H1 (cell line): ENCODE results near the gene NT5DC3. TPM values are rescaled to one million over a fixed set of nuclear protein-coding genes. Genes with fewer than 3 reads are reported as not detected.
A peak's percentile ranks its signal among the peaks of the same experiment; 100 is the strongest.

Experiments used
- CTCF ChIA-PET: fragments of 300-600 bp; sonication (Branson Sonifier 250); formaldehyde crosslinking; loops from one replicate; lab custom pipeline; 2021; ENCODE audit not compliant: partially characterized antibody; lab: Charles Lee
- POLR2A ChIA-PET: fragments of 300-600 bp; sonication (Branson Sonifier 250); formaldehyde crosslinking; loops from one replicate; lab custom pipeline; 2021; ENCODE audit warnings: inconsistent platforms; ENCODE audit not compliant: partially characterized antibody; lab: Charles Lee
- DNase-seq, 2 experiments: peaks; one replicate each; pipeline versions ENCODE4 v3.0.0 to v3.0.0-alpha.2; 2010 to 2022; ENCODE audit warnings: low spot score in 2 of 2, low read depth in 1 of 2, mixed read lengths in 1 of 2
- FAIRE-seq: peaks from 2 replicates; lab custom pipeline; 2011; peaks lifted over from hg19 to GRCh38; lab: Jason Lieb, UNC
- H2AFZ ChIP-seq: 2 replicates; pipeline ENCODE4 v1.8.1; 2012; ENCODE audit warnings: low read length, inconsistent platforms
- H2AK5ac ChIP-seq: 2 replicates; pipeline ENCODE4 v1.6.1; 2013; ENCODE audit warnings: low read depth, low read length
- H2BK120ac ChIP-seq: replicated peaks from 2 replicates; pipeline ENCODE3; 2013; ENCODE audit warnings: low read depth, low read length, inconsistent platforms
- H2BK12ac ChIP-seq: 2 replicates; pipeline ENCODE4 v1.6.1; 2013; ENCODE audit warnings: low read depth, low read length
- H2BK15ac ChIP-seq: 2 replicates; pipeline ENCODE4 v1.6.1; 2013; ENCODE audit warnings: low read length
- H2BK20ac ChIP-seq: 2 replicates; pipeline ENCODE4 v1.6.1; 2013; ENCODE audit warnings: low read length
- H2BK5ac ChIP-seq: 2 replicates; pipeline ENCODE4 v1.6.1; 2013; ENCODE audit warnings: low read depth, low read length
- H3K14ac ChIP-seq: 2 replicates; pipeline ENCODE4 v1.6.1; 2013; ENCODE audit warnings: inconsistent platforms; ENCODE audit not compliant: insufficient read length
- H3K18ac ChIP-seq: 2 replicates; pipeline ENCODE4 v1.6.1; 2013; ENCODE audit warnings: low read length; ENCODE audit errors: extremely low read depth
- H3K23ac ChIP-seq: 2 replicates; pipeline ENCODE4 v1.6.1; 2013; ENCODE audit warnings: inconsistent platforms; ENCODE audit not compliant: insufficient read length
- H3K23me2 ChIP-seq: 2 replicates; pipeline ENCODE4 v1.6.1; 2013; ENCODE audit warnings: low read depth, low read length
- H3K27ac ChIP-seq: 2 replicates; pipeline ENCODE4 v1.6.1; 2011; ENCODE audit warnings: low read depth, low read length, inconsistent platforms
- H3K27me3 ChIP-seq, 4 experiments: replicated peaks in 1 of 4; 1 replicate in 1 of 4; 2 replicates in 3 of 4; pipeline versions ENCODE4 v1.6.1 to v1.8.1; 2011 to 2013; ENCODE audit warnings: low read length in 3 of 4, mild to moderate bottlenecking in 3 of 4, inconsistent platforms in 2 of 4, mixed read lengths in 2 of 4, moderate library complexity in 1 of 4; ENCODE audit not compliant: control insufficient read depth in 3 of 4, insufficient read depth in 3 of 4; ENCODE audit errors: extremely low read depth in 1 of 4
- H3K36me3 ChIP-seq, 4 experiments: 2 replicates each; pipeline versions ENCODE4 v1.6.1 to v1.8.1; 2011 to 2013; ENCODE audit warnings: mild to moderate bottlenecking in 4 of 4, low read length in 3 of 4, moderate library complexity in 2 of 4, control low read depth in 1 of 4, inconsistent platforms in 1 of 4; ENCODE audit not compliant: insufficient read depth in 4 of 4, control insufficient read depth in 2 of 4
- H3K4ac ChIP-seq: replicated peaks from 2 replicates; pipeline ENCODE3; 2013; ENCODE audit warnings: low read length, low read depth, mixed read lengths, inconsistent platforms; ENCODE audit not compliant: insufficient read length
- H3K4me1 ChIP-seq, 4 experiments: replicated peaks in 1 of 4; 1 replicate in 1 of 4; 2 replicates in 3 of 4; pipeline versions ENCODE4 v1.6.1 to v1.8.1; 2011 to 2013; ENCODE audit warnings: low read length in 3 of 4, inconsistent platforms in 2 of 4, mixed read lengths in 1 of 4; ENCODE audit not compliant: insufficient read depth in 4 of 4, control insufficient read depth in 3 of 4
- H3K4me2 ChIP-seq, 2 experiments: 2 replicates each; pipeline versions ENCODE4 v1.6.1 to v1.8.1; 2011 to 2013; ENCODE audit warnings: low read depth in 2 of 2, low read length in 2 of 2, control low read depth in 1 of 2, inconsistent platforms in 1 of 2, mild to moderate bottlenecking in 1 of 2; ENCODE audit not compliant: insufficient read depth in 1 of 2
- H3K4me3 ChIP-seq, 4 experiments: fragments of 200-600, 300-600 bp in 1 of 4; sonication (generic), shearing (Covaris generic), sonication (Bioruptor Twin) in 1 of 4; 2 replicates each; pipeline versions ENCODE4 v1.5.1 to v1.8.1; 2011 to 2016; ENCODE audit warnings: low read length in 4 of 4, low read depth in 3 of 4, control low read depth in 2 of 4, inconsistent platforms in 2 of 4, mild to moderate bottlenecking in 2 of 4, mixed read lengths in 1 of 4, moderate library complexity in 1 of 4; ENCODE audit not compliant: insufficient read depth in 2 of 4; ENCODE audit errors: extremely low read depth in 1 of 4
- H3K56ac ChIP-seq: replicated peaks from 2 replicates; pipeline ENCODE3; 2013; ENCODE audit warnings: low read depth, mild to moderate bottlenecking, mixed read lengths, low read length, inconsistent platforms; ENCODE audit not compliant: insufficient read length
- H3K79me1 ChIP-seq: 2 replicates; pipeline ENCODE4 v1.6.1; 2013; ENCODE audit warnings: low read depth, low read length, control low read depth
- H3K79me2 ChIP-seq, 2 experiments: 2 replicates each; pipeline versions ENCODE4 v1.6.1 to v1.8.1; 2012 to 2013; ENCODE audit warnings: low read length in 2 of 2, mild to moderate bottlenecking in 2 of 2, inconsistent platforms in 1 of 2; ENCODE audit not compliant: insufficient read depth in 2 of 2, control insufficient read depth in 1 of 2
- H3K9ac ChIP-seq, 4 experiments: replicated peaks in 1 of 4; 1 replicate in 1 of 4; 2 replicates in 3 of 4; pipeline versions ENCODE4 v1.6.1 to v1.8.1; 2011 to 2013; ENCODE audit warnings: low read depth in 3 of 4, low read length in 3 of 4, control low read depth in 2 of 4, mild to moderate bottlenecking in 2 of 4, moderate library complexity in 2 of 4, inconsistent platforms in 1 of 4; ENCODE audit errors: extremely low read depth in 1 of 4
- H3K9me3 ChIP-seq, 2 experiments: 2 replicates each; pipeline versions ENCODE4 v1.6.1 to v1.8.1; 2012 to 2013; ENCODE audit warnings: mild to moderate bottlenecking in 2 of 2, moderate library complexity in 2 of 2, control low read depth in 1 of 2, inconsistent platforms in 1 of 2, low read depth in 1 of 2, low read length in 1 of 2, mixed read lengths in 1 of 2; ENCODE audit not compliant: insufficient read depth in 2 of 2
- H4K20me1 ChIP-seq, 2 experiments: replicated peaks in 1 of 2; 2 replicates each; pipeline versions ENCODE3 to v1.8.1; 2011 to 2013; ENCODE audit warnings: inconsistent platforms in 2 of 2, low read length in 2 of 2, mild to moderate bottlenecking in 1 of 2; ENCODE audit not compliant: insufficient read depth in 2 of 2, control insufficient read depth in 1 of 2
- H4K5ac ChIP-seq: 2 replicates; pipeline ENCODE4 v1.6.1; 2013; ENCODE audit warnings: low read length, low read depth, mixed read lengths, inconsistent platforms; ENCODE audit not compliant: insufficient read length
- H4K8ac ChIP-seq: 2 replicates; pipeline ENCODE4 v1.8.0; 2013; ENCODE audit warnings: mild to moderate bottlenecking, moderate library complexity, low read length, inconsistent platforms; ENCODE audit not compliant: insufficient read depth; ENCODE audit errors: extremely low read depth
- H4K91ac ChIP-seq: replicated peaks from 2 replicates; pipeline ENCODE3; 2013; ENCODE audit warnings: low read length, mixed read lengths, inconsistent platforms; ENCODE audit not compliant: insufficient read length
- ASH2L ChIP-seq: fragments of 200-600, 300-600 bp; sonication (generic); IDR thresholded peaks from one replicate; pipeline ENCODE4 v1.7.1; 2017; ENCODE audit warnings: low read length
- CHD1 ChIP-seq: IDR thresholded peaks from 2 replicates; pipeline ENCODE4 v1.6.1; 2012; ENCODE audit warnings: low read depth, low read length, improper control_type of control experiment
- CREB1 ChIP-seq: IDR thresholded peaks from 2 replicates; pipeline ENCODE4 v1.6.1; 2012; ENCODE audit warnings: inconsistent platforms
- CTBP2 ChIP-seq: IDR thresholded peaks from 2 replicates; pipeline ENCODE4 v1.7.0; 2011; ENCODE audit warnings: borderline replicate concordance, mild to moderate bottlenecking, moderate library complexity, mixed read lengths, low read length; ENCODE audit not compliant: insufficient read depth, insufficient read length
- E2F6 ChIP-seq: IDR thresholded peaks from 2 replicates; pipeline ENCODE4 v1.6.1; 2012; ENCODE audit warnings: inconsistent platforms
- HDAC2 ChIP-seq, 2 experiments: fragments of 300-600 bp in 1 of 2; sonication (generic) in 1 of 2; IDR thresholded peaks; 2 replicates each; pipeline ENCODE4 v1.6.1; 2011 to 2012; ENCODE audit warnings: low read depth in 2 of 2, low read length in 2 of 2, mild to moderate bottlenecking in 2 of 2, moderate library complexity in 2 of 2, borderline replicate concordance in 1 of 2, inconsistent platforms in 1 of 2
- JUND ChIP-seq: IDR thresholded peaks from 2 replicates; pipeline ENCODE4 v1.6.1; 2011; ENCODE audit warnings: mild to moderate bottlenecking, improper control_type of control experiment, low read length
- KDM5A ChIP-seq: fragments of 200-600 bp; IDR thresholded peaks from 2 replicates; pipeline ENCODE4 v1.7.1; 2012; ENCODE audit warnings: mild to moderate bottlenecking, low read length, inconsistent platforms, mixed read lengths
- RAD21 ChIP-seq, 2 experiments: IDR thresholded peaks in 1 of 2; conservative IDR thresholded peaks in 1 of 2; 2 replicates each; pipeline ENCODE4 v1.6.1; 2011; ENCODE audit warnings: low read depth in 2 of 2, low read length in 2 of 2, improper control_type of control experiment in 1 of 2, inconsistent platforms in 1 of 2, mild to moderate bottlenecking in 1 of 2, moderate library complexity in 1 of 2
- RFX5 ChIP-seq: IDR thresholded peaks from 2 replicates; pipeline ENCODE4 v1.6.1; 2011; ENCODE audit warnings: low read depth, low read length, improper control_type of control experiment, borderline replicate concordance
- SIN3A ChIP-seq, 2 experiments: IDR thresholded peaks in 1 of 2; conservative IDR thresholded peaks in 1 of 2; 2 replicates each; pipeline ENCODE4 v1.6.1; 2011 to 2012; ENCODE audit warnings: low read length in 2 of 2, improper control_type of control experiment in 1 of 2, low read depth in 1 of 2, mild to moderate bottlenecking in 1 of 2
- SIRT6 ChIP-seq: IDR thresholded peaks from one replicate; pipeline ENCODE4 v1.7.1; 2012; ENCODE audit warnings: low read length, inconsistent platforms
- SP1 ChIP-seq: IDR thresholded peaks from 2 replicates; pipeline ENCODE4 v1.6.1; 2011; ENCODE audit warnings: low read depth, low read length
- SP4 ChIP-seq: IDR thresholded peaks from 2 replicates; pipeline ENCODE4 v1.6.1; 2012; ENCODE audit warnings: low read length, inconsistent platforms
- WGBS, 2 experiments: shearing (Covaris generic) in 1 of 2; methylation state at CpG; one replicate each; pipeline versions ENCODE4 v1.1.6 to v1.1.7; 2013 to 2015; ENCODE audit warnings: low lambda C conversion rate in 2 of 2, mixed read lengths in 2 of 2, inconsistent platforms in 1 of 2, low coverage in 1 of 2, missing lambda C conversion rate in 1 of 2; ENCODE audit not compliant: insufficient replicate concordance in 2 of 2, insufficient coverage in 1 of 2, insufficient read length in 1 of 2; ENCODE audit errors: extremely low coverage in 1 of 2, missing lambda C conversion rate in 1 of 2; 5-methylcytosine and 5-hydroxymethylcytosine counted together
- polyA plus RNA-seq, 7 experiments: library from polyadenylated mRNA; depleted of rRNA in 3 of 7; stranded (reverse) in 5 of 7; unstranded in 2 of 7; fragments of >200 nt in 5 of 7; fragments of 200-250 nt in 2 of 7; gene quantifications; 1 replicate in 5 of 7; 2 replicates in 1 of 7; 4 replicates in 1 of 7; pipeline versions ENCODE4 v1.2.1 to v1.2.3, GENCODE V29; 2011 to 2013; ENCODE audit warnings: missing spikeins in 2 of 7, mixed read lengths in 2 of 7
- total RNA-seq: library from RNA; stranded (reverse); fragmentation: NEBNext Ultra II Directional; extraction: Animal tissue kit (Norgen Biotek cat#: 25700); gene quantifications from 2 replicates; pipeline ENCODE4 v1.2.1, GENCODE V29; 2021

Gene NT5DC3
- total and polyA plus RNA-seq, 2 of the 8 experiments (the other 6 are each of a cell fraction or from before 2014, with no cell fraction given), result 5.4 to 14.8 TPM

DNA sequence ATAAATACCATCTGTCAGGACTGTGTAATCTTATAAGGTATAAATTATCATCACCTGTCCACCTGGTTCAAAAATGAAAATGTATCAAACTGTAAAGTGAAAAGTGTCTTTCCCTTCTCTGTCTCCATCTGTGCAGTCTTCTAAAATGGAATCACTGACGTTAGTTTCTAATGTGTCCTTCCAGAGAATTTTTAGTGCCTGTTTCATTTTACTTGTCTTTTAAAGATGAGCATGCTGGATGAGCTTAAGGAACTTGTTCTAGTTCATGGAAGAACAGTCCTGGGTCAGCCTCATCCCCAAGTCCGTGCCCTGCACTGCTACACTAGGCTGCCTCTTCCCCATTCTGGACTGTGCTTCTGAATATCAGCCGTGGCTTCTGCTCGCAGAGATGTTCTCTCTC is 5.4 kb upstream of the NT5DC3 start:
- Histone ChIP-seq H3K4me3 (no peak overlapping the region), H2BK15ac (no peak overlapping the region), H2BK12ac (no peak overlapping the region), H2BK20ac (no peak overlapping the region), H2AFZ (0 out of 2 replicates have a peak overlapping the region, but pooled peaks have one; percentile 20), H3K9ac (no peak overlapping the region), H4K5ac (no peak overlapping the region), H3K56ac (no peak overlapping the region), H4K91ac (no peak overlapping the region), H3K18ac (no peak overlapping the region), H2AK5ac (no peak overlapping the region), H2BK5ac (no peak overlapping the region), H3K4me1 (no peaks in the 10 kb centered on the region), H2BK120ac (no peak overlapping the region), H3K14ac (no peak overlapping the region), H3K79me1 (no peaks in the 10 kb centered on the region), H3K23ac (no peak overlapping the region), H3K36me3 (no peaks in the 10 kb centered on the region), H3K4me2 (no peak overlapping the region), H3K9me3 (no peaks in the 10 kb centered on the region), H3K79me2 (no peaks in the 10 kb centered on the region), H3K27ac (no peak overlapping the region), H3K27me3 (no peaks in the 10 kb centered on the region), H4K20me1 (no peaks in the 10 kb centered on the region), H3K23me2 (peaks cover 4% of the 10 kb centered on the region; the same call in 1 of the 2 replicates), H4K8ac (no peak overlapping the region), H3K4ac (no peak overlapping the region)
- FAIRE-seq (no peak), DNase-seq (no peak)
- WGBS, 2 experiments, result 88% methylated on average over 4 of the region's 4 CpGs; no CpG with 5 or more reads in 1 of the 2 experiments
- ChIA-PET CTCF (interaction anchor here (1.2 kb wide), 1 partner anchor 38 kb away, joined by 4 read pairs; no protein-coding TSS in a partner anchor), POLR2A (no interaction called here)
- TF ChIP-seq RAD21 (IDR thresholded peaks at IDR 0.05 in 1 of 2, conservative IDR thresholded peaks at IDR 0.05 in 1 of 2; ENCODE audit: low read depth in 2 of 2, low read length in 2 of 2) (no peak), SIRT6 (no peak), JUND (no peak), SIN3A (conservative IDR thresholded peaks at IDR 0.05 in 1 of 2, IDR thresholded peaks at IDR 0.05 in 1 of 2; ENCODE audit: low read depth in 1 of 2, low read length in 2 of 2) (no peak), ASH2L (no peak), SP1 (no peak), CREB1 (no peak), E2F6 (no peak), SP4 (no peak), CHD1 (no peak), RFX5 (no peak), CTBP2 (no peak), KDM5A (no peak), HDAC2 (IDR thresholded peaks at IDR 0.05; ENCODE audit: borderline replicate concordance in 1 of 2, low read depth in 2 of 2, low read length in 2 of 2) (no peak)
